Stromal cell of bone marrow (primary cell): ENCODE results near the gene FAM9A.

Experiments
- DNase-seq: peaks from one replicate; pipeline ENCODE4 v3.0.0-alpha.2; 2012; ENCODE audit warnings: low read depth

The FAM9A gene

DNA sequence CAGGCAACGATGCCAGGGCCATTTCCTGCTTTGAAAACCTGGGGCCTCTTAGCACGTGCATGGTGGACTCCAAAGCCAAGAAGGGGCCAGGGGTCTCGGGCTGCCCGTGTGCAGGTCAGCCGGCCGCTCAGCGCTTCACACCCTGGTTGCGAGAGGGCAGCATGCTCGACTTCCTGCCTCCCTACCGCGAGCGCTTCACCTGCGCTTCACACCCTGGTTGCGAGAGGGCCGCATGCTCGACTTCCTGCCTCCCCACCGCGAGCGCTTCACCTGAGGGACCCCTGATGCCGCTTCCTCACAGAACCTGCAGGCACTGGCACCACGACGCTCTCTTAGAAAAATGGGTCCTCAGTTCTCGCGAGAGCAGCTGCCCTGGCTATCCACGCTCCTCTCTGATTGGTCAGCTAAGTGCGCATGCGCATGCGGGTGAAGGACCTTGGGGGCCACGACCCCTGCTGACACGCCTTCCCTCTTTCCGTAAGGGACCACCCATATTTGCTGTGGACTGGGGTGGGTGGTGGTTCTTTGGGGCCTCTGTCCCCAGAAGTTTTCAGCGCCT is at the start of gene FAM9A:
Gene FAM9A (minus strand): TSS at position 343 of the 559 bp plus-strand sequence. CDS start 1,212 bp downstream, outside the sequence.
- DNase-seq = no peak

DNA sequence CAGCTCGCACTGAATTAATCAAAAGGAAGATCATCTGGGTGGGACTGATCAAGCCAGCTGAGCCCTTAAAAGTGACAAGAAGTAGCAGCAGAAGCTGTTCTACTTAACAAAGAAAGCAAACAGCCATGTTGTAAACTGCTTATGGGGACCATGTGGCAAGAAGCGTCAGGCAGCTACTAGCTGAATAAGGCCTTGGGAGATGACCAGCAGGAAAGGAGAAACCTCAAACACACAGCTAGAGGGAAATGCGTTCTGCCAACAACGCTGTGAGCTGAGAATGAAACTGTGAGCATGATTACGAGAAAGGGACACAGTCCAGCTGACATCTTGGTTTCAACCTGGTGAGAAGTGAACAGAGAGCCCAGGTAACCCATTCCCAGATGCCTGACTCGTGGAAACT is 49.3 kb upstream of the FAM9A start:
- no peak for DNase-seq

DNA sequence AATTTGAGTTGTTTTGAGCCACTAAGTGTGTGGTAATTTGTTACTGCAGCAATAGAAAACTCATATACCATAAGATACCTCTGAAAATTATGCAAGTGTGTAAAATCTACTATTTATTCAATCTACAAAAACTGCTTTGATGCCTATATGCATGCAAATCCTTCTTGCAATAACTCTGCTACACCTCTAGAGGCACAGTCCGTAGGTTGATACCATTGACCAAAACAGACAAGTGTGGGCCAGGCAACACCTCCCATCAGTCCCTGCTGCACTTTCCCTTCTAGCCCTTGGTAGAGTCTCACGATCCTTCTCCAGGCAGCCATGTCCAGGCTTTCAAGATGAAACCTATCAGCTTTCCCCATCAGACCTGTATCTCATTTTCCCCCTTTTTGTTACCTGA is 48.8 kb upstream of the FAM9A start:
- DNase-seq = no peak

DNA sequence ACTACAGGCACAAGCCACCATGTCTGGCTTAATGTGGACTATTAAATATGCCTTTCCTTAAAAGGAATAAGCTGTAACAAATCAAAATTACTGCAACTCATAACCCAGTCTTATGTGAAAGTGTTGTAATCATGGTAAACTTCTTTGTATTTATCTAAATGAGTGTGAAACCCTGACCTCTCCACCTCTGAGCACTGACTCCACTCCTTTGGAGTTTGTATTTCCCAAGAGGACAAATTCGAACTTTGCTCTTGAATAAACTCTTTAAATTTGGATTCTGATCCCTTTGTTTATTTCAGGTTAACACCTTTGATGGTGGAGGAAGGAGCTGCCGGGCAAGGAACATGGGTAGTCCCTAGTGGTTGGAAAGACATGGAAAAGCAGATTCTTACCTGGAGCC is 48.3 kb upstream of the FAM9A start:
- no peak for DNase-seq

DNA sequence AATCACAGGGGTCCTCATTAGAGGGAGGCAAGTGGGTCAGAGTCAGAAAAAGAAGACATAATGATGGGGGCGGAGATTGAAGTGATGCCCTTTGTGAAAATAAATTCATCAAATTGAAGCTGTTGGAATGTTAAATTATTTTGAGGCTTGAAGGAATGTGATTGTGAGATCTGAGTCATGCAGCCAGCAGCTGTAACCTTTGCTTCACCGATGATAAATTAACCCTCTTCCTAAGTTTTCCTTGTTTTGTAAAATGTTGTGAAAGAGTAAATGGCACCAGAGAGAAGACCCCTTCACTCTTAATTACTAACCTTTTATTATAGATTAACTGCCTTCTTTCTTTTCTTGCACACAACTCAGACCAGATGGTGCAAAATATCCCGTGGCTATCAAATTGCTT is 47.7 kb upstream of the FAM9A start:
- DNase-seq = no peak

DNA sequence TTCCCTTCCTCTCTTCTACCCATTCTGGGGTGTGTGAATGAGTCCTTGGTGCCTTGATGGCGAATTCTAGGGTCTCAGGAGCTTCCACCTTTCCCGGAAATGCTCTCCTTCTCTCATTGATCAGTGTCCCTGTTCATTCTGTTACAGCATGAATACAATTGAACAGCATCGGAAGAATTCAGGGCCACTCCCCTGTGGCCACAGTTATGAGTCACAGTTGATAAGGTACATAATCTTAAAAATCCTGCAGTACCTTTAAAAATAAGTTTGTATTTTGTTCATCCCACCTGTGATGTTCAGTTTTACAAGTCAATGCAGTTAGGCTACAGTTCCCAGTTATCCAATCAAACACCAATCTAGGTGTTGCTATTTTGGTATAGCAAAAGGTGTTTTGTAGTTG is 47.3 kb upstream of the FAM9A start:
- DNase-seq = no peak

DNA sequence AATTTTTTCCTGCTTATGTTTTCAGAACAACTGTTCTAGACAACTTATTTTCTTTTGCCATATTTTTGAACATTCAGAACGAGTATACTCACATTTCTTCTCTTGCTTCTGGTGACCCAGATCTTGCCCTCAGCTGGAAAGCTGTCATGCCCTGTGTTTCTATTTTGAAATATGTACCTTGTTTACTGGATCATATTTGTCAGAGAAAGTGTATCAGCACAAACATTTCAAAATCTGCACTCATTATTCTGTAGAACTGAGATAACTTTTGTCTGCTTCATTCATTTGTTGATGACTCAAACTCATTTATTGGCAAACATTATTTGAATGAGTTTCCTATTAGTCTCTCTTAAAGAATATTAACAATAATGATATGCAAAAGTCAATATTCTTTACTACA is 46.2 kb upstream of the FAM9A start:
- DNase-seq = no peak

DNA sequence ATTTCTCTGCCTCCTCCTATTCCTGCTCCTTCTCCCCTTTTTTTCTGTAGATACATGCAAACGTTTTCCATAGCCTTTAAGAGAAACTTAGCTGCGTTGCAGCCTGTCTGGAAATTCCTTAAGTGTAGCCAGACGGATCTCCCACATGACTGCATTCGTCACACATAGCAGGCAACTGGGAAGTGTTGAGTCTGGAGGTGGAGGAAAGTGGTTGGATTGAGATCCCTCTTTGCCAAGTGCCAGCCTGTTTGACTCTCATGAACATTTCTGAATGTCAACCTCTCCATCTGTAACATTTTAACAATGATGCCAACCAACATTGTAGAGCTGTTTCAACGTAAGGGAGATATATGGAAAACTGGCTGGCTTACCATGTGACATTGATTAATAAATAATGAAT is 45.1 kb upstream of the FAM9A start:
- no peak for DNase-seq

DNA sequence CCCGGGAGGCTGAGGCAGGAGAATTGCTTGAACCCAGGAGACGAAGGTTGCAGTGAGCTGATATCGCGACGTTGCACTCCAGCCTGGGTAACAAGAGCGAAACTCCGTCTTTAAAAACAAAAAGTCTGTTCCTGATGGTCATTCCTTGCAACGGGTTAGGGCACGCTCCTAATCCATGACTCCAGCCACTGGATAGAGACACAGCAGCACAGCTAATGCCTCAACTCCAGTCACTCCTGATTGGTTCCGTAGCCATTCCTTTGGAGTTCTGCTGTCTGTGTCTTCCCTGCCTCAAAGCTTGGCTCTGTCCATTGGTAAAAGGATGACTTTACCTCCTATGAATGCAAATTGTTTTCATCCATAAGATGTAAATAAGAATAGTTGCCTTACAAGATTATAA is 44.3 kb upstream of the FAM9A start:
- DNase-seq = no peak

DNA sequence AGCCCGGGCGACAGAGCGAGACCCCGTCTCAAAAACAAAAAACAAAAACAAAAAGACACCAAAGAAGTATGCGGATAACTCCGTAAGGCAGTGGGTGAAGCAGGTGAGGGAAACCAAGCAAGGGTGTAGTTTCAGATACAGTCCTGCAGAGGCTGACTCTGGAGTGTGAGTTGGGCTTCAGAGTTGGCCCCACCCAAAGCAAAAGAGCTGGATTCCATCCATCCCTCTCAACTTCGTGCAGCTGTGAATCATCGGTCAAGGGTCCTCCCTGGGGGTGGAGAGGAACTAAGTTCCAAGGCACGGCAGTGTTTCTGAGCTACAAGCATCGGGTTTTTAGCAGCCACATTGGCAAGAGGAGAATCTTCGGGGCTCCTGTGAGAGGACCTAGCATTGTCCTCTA is 43.9 kb upstream of the FAM9A start:
- DNase-seq = peak; percentile 40

DNA sequence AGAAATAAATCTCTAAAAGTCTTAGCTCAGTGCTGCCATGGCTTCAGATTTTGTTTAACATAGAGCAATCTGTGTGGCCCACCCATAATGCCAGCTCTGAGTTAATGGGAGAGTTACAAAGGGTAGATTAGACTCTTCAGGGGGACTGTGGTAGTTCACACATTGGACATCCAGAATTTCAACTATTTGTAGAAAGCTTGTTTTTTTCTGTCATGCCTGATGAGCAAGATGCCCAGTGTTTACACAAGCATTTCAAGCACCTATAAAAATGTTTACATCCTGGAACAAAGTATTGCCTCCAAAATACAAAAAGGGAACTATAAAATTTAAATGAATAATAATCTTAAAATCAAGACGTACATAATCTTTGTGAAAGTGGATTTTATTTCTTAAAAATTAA is 43.0 kb upstream of the FAM9A start:
- DNase-seq = no peak

DNA sequence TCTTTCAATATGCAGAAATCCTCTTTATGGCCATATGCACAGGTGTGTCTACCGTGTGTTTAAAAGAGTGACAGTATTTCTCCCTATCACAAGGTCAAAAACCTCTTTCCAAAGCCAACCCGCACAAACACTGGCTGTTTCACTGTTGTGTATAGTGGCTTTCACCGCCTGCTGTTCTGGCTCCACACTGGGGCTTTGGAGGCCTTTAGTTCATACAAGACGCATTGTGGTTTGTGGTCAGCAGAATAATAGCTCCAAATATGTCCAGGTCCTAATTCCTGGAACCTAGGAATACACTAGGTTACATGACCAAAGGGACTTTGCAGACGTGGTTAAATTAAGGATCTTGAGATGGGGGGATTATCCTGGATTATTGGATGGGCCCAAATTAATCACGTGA is 40.7 kb upstream of the FAM9A start:
- DNase-seq = no peak

DNA sequence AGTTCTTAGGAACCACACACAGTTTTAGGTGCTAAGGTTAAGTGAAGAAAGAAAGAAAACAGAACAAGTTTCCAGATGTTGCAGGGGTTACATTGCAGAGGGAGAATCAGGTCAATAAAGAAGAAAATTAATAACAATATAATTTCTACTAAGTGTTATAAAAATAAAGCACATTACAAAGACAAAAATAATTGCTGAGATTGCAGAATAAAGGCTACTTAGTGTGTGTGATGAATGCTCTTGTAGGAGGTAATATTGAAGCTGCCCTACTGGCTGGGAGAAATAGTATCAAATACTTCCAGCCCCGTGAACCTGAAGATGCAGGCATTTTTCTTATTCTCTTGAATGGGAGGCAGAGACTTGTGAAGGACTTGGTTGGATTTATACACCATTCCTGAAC is 33.2 kb upstream of the FAM9A start:
- DNase-seq = no peak

DNA sequence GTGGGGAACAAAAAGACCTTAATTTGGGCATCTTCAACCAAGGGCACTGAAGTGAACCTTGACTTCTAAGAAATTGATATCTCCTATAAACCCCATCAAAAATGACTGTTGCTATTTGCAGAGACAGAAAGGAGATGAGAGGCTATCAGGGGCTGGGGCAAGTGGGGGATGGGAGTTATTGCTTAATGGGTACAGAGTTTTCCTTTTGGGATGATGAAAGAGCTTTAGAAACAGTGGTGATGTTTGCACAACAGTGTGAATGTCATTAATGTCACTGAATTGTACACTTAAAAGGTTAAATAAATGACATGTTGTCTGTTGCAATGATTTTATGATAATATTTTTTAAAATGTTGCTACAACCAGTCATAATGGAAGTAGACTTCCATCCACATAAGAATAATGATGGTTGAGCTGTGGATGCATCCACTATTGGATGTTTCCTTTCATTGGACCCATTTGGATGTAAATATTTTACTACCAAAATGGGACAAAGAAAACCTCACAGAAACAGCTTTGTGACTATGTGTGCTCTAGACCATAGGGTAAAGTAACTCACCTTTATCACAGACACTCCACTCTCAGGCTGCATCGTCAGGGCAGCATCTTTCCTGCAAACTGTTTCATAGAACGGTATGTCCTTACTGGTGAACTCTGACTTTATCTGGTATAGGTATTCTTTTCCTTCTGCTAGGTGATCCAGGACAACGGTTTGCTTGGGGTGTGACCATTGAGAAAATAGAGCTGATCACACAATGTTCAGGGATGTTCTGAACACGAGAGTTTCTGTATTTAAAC is 31.6 kb upstream of the FAM9A start:
- DNase-seq = no peak

DNA sequence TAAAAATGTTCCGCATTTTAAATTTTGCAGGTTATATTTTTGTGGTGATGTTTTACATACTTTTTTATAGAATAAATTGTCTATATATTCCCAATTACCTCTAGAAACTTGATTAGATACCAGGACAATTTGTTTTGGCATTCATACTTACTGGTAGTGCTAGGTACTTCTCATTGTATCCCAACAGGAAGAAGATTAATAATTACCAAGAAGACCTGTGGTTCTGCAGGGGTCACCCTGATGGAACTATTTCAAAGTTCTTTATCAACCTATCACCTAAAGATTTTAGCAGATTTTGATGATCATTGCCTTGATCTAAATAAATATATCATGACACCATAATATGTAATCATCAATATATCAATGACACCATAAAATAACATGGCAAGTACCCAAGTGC is 22.5 kb upstream of the FAM9A start:
- no peak for DNase-seq

DNA sequence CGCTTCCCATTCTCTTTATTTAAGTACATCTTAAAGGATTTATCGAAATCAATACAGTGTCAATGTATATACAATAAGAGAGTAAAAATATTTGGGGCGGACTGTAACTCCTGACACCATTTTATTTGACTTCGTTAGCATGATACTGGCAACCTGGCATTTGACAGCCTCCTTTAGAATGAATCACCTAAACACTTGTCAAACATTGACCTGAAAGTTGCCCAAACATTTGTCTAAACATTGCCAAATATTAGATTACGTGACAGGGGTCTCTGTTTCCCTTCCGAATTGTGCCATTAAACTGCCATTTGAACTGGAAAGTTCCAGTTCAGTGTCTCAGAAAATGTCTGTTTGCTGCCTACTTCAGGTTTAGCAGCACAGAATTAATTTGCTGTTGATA is 20.8 kb upstream of the FAM9A start:
- DNase-seq = no peak

DNA sequence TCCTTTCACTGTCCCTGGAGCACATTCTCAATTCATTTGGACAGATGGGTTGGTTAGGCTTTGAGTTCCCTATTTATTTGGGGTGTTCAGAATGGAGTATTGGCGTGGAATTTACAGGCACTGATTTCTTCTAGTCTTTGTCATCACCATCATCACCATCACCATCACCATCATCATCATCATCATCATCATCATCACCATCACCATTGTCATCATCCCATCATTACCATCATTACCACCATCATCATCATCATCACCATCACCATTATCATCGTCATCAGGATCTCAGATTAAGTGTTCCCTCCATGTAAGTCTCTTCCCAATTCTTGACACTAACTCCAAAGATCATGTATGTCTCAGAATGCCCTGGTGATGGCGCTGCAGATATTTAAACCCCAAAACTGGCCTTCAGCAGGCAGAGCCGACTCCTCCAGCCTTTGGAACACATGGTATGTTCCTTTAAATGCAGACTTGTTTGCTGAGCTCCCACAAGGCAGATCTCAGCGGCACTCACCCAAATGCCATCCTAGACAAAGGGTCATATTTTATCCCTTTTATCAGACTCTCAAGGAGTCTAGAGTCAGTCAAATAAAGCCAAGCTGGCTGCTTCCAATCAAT is 19.8 kb upstream of the FAM9A start:
- peak; percentile 1 for DNase-seq

DNA sequence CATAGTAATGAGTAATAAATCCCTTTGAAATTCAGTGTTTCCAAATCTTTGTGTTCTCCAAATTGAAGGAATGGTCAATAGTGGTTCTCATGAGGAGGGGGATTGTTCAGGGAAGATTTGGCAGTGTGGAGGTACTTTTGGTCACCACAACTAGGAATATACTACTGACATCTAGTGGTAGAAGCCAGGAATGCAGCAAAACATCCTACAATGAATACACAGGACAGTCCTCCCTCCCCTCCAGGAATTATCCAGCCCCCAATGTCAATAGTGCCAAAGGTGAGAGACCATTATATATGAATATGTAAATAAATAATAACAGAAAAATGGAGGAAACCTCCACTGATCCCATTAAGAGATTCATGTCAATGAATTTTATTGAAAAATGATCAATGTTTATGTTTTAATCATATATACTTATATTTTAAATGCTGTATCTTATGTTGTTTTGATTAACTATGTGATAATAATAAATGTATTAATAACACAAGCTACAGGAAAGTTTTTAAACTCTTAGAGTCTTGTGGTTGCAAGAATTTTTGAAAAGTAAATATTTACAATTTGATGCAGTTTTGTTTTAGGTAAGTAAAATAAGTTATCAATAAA is 14.4 kb upstream of the FAM9A start:
- peak; percentile 8 for DNase-seq

DNA sequence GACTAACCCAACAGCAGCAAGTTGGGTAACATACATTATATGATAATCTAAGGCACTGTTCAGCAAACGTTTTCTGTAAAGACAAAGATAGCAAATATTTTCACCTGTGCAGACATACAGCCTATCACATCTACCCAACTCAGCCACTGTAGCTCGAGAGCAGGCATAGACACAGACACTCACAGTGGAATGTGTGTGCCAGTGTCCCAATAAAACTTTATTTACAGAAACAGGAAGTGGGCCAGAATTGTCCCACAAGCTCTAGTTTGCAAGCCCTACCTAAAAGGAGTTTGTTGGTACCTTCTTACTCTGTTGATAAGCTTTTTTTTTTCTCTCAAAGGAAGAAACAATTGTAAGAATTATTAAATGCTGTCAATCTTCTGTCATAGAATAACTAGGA is 11.9 kb upstream of the FAM9A start:
- no peak for DNase-seq

DNA sequence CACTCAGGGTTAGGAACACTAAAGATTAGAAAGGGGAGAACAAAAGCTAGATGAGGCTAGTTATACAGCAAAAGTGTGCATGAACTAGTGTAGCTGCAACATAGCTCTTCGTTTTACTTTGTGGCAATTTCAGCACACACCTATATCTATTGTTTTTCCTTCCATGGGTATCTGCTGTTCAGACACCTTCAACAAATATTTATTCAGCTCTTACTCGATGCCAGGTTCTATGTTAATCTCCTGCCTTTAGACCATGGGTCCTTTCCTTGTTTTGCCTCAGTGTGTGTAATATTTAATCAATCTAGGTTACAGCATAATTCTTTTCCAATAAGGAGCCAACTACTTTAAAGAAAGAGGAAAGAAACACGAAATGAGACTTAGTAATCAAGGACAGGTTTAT is 10.4 kb upstream of the FAM9A start:
- DNase-seq = no peak

DNA sequence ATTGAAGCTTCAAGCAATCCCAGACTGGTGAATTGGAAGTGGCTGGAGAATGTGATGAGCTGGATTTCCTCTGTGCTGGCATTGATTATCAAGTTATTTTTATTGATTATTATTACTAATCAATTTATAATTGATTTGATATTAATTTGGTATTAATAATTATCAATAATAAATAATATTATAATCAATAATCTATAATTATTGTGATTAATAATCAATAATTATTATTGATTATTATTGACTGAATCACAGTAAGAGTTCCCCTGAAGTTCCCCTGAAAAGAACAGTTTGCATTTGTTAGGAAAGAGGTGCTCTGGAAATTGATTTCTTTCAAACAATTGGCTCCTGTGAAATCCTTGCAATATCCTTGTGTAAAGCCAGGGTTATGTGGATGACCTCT is 7.5 kb upstream of the FAM9A start:
- no peak for DNase-seq

DNA sequence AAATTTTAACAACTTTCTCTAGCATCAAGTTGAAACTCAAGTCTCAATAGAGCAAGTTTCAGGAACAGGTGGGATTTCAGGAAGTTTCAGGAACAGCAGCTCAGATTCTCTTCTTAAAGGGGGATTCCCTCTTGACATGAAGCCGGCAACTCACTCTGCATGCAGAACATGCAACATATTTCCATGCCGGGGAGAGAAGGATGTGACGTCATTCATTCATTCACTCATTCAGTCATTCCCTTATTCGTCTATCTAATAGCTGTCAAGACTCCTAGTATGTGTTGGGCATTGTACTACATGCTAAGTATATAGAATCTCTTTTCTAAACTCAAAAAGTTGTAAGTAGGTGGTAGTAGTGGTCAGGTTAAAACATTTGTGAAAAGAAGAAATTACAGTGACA is 4.8 kb upstream of the FAM9A start:
- DNase-seq = no peak

DNA sequence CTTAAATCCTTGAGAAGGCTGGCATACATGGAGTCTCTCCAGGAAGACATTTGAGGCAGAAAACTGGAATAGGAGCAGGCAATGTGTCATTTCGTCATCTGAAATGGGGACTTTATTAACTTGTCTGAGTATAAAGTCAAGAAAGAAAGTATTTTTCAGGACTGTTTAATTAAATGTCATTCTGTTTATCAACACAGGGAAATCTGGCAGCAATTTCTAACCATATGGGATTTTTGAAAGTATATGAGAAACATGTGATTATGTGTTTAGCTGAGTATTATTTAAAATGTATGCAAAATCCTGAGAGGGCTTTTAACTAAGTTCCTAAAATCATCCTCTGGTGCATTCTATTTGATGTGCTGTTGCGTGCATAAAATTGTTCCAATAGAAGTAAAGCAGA is 3.9 kb upstream of the FAM9A start:
- DNase-seq = no peak
